ENCODE measurements around the gene CD109.

CD109 gene

GRCh38 chr6:73727114-73727513 is 31.1 kb downstream of the CD109 start:
- no peak overlapping the region for H3K4me3 ChIP-seq (ENCODE audit: low read length)
- no peak for TF ChIP-seq ZNF274 (IDR thresholded peaks at IDR 0.05; ENCODE audit: low read depth, low read length)

GRCh38 chr6:73728548-73729205 is 32.7 kb downstream of the CD109 start:
- H3K4me3 ChIP-seq (ENCODE audit: low read length), result no peak overlapping the region
- no peak for TF ChIP-seq ZNF274 (IDR thresholded peaks at IDR 0.05; ENCODE audit: low read depth, low read length)

- no peak for TF ChIP-seq ZNF274 (IDR thresholded peaks at IDR 0.05; ENCODE audit: low read depth, low read length)
- H3K4me3 ChIP-seq (ENCODE audit: low read length), result no peak overlapping the region
Observed at GRCh38 chr6:73731285-73731684, 35.3 kb downstream of the CD109 start.

- no peak for TF ChIP-seq ZNF274 (IDR thresholded peaks at IDR 0.05; ENCODE audit: low read depth, low read length)
- H3K4me3 ChIP-seq (ENCODE audit: low read length), result no peak overlapping the region
Observed at GRCh38 chr6:73732845-73733675, 37.1 kb downstream of the CD109 start.

- no peak overlapping the region for H3K4me3 ChIP-seq (ENCODE audit: low read length)
- TF ChIP-seq ZNF274 (IDR thresholded peaks at IDR 0.05; ENCODE audit: low read depth, low read length), result no peak
Observed at GRCh38 chr6:73733791-73734190, 37.8 kb downstream of the CD109 start.

- TF ChIP-seq ZNF274 (IDR thresholded peaks at IDR 0.05; ENCODE audit: low read depth, low read length), result no peak
- H3K4me3 ChIP-seq (ENCODE audit: low read length), result no peak overlapping the region
Observed at GRCh38 chr6:73734832-73735453, 38.9 kb downstream of the CD109 start.

- no peak for TF ChIP-seq ZNF274 (IDR thresholded peaks at IDR 0.05; ENCODE audit: low read depth, low read length)
- H3K4me3 ChIP-seq (ENCODE audit: low read length), result no peak overlapping the region
Observed at GRCh38 chr6:73738367-73739028, 42.5 kb downstream of the CD109 start.

GRCh38 chr6:73739096-73739495 is 43.1 kb downstream of the CD109 start:
- H3K4me3 ChIP-seq (ENCODE audit: low read length), result no peak overlapping the region
- TF ChIP-seq ZNF274 (IDR thresholded peaks at IDR 0.05; ENCODE audit: low read depth, low read length), result no peak

GRCh38 chr6:73742433-73742832 is 46.4 kb downstream of the CD109 start:
- TF ChIP-seq ZNF274 (IDR thresholded peaks at IDR 0.05; ENCODE audit: low read depth, low read length), result no peak

GRCh38 chr6:73743081-73743480 is 47.1 kb downstream of the CD109 start:
- no peak overlapping the region for H3K4me3 ChIP-seq (ENCODE audit: low read length)
- no peak for TF ChIP-seq ZNF274 (IDR thresholded peaks at IDR 0.05; ENCODE audit: low read depth, low read length)

More at GRCh38 chr6:73742433-73742832, 46.4 kb downstream of the CD109 start:
- H3K4me3 ChIP-seq (ENCODE audit: low read length), result no peak overlapping the region

- no peak overlapping the region for H3K4me3 ChIP-seq (ENCODE audit: low read length)
- TF ChIP-seq ZNF274 (IDR thresholded peaks at IDR 0.05; ENCODE audit: low read depth, low read length), result no peak
Observed at GRCh38 chr6:73743556-73743955, 47.6 kb downstream of the CD109 start.

GRCh38 chr6:73746787-73747186 is 50.8 kb downstream of the CD109 start:
- no peak overlapping the region for H3K4me3 ChIP-seq (ENCODE audit: low read length)
- no peak for TF ChIP-seq ZNF274 (IDR thresholded peaks at IDR 0.05; ENCODE audit: low read depth, low read length)

- TF ChIP-seq ZNF274 (IDR thresholded peaks at IDR 0.05; ENCODE audit: low read depth, low read length), result no peak
- no peak overlapping the region for H3K4me3 ChIP-seq (ENCODE audit: low read length)
Observed at GRCh38 chr6:73747289-73747688, 51.3 kb downstream of the CD109 start.

- TF ChIP-seq ZNF274 (IDR thresholded peaks at IDR 0.05; ENCODE audit: low read depth, low read length), result no peak
Observed at GRCh38 chr6:73752943-73753342, 56.9 kb downstream of the CD109 start.

More at GRCh38 chr6:73752943-73753342, 56.9 kb downstream of the CD109 start:
- no peak overlapping the region for H3K4me3 ChIP-seq (ENCODE audit: low read length)
